NCI-H1436 (cell line): ENCODE data around the gene HDAC8.
A peak's percentile ranks its signal among the peaks of the same experiment; 100 is the strongest.

Experiments
- DNase-seq: peaks from one replicate; lab custom pipeline; 2025; lab: John Stamatoyannopoulos, UW

Gene HDAC8

GRCh38 chrX:72316408-72317110, 256.1 kb downstream of the HDAC8 start:
- DNase-seq, result no peak

- peak; percentile 81 for DNase-seq
Measured at GRCh38 chrX:72314881-72315280, 257.8 kb downstream of the HDAC8 start.

DNA sequence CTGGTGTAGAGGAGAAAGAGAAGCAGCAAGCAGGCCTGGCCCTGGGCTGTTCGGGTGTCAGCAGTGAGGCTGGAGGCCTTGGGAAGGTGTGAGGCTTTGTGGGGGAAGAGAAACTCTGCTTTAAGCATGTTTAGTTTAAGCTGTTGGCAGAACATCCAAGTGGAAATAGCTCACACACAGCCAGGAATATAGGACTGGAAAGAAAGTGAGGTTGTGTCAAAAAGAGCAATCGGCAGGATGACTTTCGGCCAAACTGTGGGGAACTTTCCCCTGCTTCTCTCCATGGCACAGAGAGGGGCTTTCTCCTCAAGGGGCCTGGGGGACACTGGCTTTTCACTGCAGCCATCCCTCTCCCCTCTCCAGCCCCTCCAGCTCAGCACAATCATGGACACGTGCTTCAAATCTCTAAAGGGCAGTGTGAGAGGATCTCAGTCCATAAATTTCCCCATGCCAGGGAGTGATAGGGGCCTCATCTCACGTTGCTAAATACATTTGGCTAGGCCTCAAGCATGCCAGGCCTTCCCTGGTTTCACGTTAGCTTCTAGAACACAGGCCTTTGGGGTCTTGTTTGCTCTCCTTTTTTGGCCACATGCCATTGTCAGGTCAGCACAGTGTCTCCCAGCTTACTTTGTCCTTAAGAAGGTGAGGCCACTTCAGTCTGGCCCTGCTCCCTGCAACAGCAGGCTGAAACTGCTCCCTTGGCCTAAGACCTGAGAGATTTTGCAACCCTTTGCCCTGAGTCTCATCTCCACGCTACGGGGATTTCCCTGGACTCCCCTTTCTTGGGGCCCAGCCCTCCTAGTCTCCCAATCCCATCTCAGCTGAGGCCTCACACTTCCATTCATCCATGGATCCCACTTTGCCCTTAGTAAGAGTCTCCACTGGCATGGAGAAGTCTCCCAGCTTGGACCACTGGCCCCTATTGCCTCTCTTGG, 258.7 kb downstream of the HDAC8 start:
- no peak for DNase-seq

DNA sequence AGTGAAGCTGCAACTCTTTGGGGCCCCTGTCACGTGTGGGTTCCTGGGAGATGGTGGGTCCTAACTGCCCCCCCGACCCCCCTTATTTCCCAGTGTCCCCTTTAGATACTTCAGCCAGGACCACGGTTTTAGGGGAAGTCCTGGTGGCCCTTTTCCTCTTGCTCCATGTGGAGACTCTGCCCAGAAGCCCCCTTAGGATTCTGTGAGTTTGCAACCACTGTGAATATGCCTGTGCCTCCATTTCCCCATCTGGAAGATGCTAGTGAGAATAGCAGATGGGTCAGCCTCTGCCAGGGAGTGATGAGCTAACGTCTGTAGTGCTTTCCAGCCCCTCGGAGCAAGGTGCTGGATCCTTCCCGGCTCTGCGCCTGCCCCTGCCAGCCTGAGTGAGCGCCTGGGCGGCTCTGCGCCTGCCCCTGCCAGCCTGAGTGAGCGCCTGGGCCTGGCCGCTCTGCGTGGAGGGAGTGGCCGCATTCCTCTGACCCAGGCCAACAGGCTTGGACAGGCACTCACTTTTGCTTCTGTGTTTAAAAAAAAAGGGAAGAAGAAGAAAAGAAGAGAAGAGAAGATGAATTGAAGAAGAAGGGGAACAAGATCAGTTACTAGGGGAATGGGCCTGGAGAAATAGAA, 260.2 kb downstream of the HDAC8 start:
- DNase-seq, result no peak

GRCh38 chrX:72309297-72310071, 263.2 kb downstream of the HDAC8 start:
- DNase-seq, result no peak

DNA sequence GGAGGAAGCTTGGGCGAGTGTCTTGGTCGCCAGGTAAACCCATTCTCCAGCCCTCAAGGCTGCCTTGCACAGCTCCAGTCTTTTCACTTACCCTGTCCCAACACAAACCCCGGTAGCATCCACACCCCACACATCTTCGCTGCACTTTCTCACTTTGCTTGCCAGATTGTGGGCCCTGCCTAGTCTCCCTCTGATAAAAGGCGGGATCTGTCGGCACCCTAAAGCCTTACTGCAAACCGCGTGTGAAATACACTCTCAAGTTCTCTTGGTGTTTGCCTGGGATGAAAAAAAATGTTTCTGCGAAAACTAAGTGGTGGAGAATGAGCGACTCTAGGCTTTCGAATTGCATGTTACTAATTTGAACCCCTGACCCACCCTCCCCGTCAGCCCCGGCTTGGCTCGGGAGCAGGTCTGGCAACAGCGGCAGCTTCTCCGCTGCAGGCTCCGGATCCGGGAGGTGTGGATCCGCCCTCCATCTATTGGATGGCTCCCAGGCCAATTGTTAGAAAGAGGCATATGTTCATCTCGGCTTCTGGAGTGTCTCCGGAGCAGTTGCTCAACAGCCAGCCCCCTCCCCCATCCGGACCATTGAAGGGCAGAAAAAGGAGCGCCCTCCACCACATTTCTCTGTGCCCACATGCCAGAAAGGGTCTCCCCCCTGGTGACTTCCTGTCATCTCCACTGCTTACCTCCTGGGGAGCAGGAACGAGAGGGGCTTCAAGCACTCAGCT, 263.9 kb downstream of the HDAC8 start:
- DNase-seq, result peak; percentile 81

- no peak for DNase-seq
Measured at GRCh38 chrX:72308209-72308565, 264.5 kb downstream of the HDAC8 start.

- DNase-seq, result no peak
Measured at GRCh38 chrX:72307646-72308051, 265.0 kb downstream of the HDAC8 start.

DNA sequence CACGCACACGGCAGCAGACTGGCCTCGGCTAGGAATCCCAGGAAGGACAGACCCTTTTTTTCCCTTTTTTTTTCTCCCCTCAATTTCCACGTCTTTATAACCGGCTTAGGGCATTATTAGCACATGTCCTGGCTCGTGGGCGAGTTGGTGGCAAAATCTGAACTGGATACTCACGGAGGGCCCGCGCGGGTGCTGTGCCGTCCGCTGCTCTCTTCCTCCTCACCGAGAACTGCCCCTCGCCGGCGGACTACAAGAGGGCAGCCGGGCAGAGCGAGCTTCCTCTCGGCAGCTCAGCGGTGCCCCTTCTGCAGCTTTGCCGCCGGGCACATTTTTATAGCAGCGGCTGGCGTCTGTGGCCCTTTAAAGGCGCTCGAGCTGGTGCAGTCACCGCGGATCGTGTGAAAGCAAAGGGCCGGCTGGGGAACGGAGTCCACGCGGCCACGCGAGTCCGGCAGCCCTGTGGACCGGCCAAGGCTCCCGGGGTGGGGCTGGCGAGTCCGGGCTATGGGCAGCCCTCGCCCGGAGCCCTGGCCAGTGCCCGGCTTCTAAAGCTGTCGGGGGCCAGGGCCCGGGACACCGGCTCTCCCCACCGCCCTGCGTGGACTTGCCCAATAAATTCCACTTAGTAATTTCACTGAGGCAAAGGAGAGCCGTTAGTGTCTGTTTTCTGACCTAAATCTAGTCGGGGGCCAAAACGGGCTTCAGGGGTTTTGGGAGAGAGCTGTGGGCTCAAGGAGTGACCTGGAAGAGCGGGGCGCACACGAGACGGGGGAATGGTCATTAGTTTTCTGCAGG, 265.6 kb downstream of the HDAC8 start:
- peak; percentile 32 for DNase-seq

DNA sequence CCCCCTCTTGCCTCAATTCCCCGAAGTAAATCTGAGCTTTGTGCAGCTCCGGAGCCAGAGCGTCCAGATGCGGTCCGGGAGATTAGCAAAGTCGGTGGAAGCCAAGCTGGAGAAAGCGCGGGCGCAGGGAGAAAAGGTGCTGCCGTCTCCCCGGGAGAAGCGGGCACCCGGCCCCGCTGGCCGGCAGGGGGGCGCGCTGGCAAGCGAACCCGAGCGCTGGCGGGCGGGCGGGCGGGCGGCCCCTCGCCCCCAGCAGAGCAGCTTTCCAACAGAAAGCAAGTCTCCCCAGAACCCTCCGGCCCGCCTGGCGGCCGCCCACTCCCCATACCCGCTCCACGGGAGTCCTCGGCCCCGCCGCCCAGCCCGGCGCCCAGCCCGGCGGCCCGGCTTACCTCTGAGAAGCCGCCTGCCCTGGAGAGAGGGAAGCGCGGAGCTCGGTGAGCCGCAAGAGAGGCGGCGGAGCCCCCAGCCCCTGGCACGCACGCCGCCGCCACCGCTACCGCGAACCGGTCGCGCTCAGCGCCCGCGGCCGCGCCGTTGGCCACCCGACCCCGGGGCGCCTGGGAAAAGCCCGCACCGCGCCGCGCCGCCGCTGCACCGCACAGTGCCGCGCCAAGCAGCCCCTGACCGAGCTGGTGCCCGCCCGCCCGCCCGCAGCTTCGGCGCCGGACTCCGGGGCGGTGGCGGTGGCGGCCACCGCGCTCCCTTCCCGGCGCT, 266.4 kb downstream of the HDAC8 start:
- DNase-seq, result peak; percentile 9

- no peak for DNase-seq
Measured at GRCh38 chrX:72305286-72306084, 267.2 kb downstream of the HDAC8 start, which contains the start of gene CITED1. CITED1 (minus strand) TSS chrX:72305914; CDS start chrX:72302869, 3,045 bp downstream.

GRCh38 chrX:72304877-72305276, 267.8 kb downstream of the HDAC8 start:
- DNase-seq, result no peak

- no peak for DNase-seq
Measured at GRCh38 chrX:72301781-72302180, 270.9 kb downstream of the HDAC8 start.

GRCh38 chrX:72299891-72300630, 272.6 kb downstream of the HDAC8 start:
- DNase-seq, result no peak

DNA sequence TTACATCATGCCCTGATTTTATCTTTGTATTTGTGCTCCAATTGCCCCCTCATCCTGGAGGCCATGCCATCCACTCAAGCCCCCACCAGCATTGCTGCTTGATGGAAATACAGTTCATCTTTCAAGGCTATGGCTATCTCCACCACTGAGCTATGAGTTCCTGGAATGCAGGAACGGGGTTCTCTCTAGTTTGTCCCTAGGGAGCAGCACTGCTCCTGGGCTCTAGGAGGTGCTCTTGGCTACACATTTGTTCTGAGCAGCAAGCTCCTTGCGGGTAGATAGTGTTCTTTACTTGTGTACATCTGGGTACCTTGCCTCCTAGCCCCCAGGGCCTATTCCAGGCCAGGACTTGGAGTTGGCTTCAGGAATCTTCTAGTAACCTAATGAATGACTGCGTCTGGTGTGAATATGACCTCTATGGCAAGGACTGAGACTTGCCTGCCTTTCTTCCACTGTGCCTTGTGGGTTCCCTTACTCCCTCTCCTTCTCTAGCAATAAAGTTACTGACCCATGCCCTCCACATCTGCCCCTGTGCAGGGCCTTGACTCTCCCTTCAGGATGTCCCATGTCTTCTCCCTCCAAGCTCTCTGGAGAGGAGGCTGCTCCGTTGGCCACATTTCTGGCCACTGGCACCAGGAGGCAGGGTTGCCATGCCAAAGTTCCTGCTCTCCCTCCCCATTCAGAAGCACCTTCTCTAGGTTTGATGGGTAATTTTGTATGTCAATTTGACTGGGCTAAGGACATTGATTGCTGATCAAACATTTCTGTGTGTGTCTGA, 274.5 kb downstream of the HDAC8 start:
- DNase-seq, result no peak

GRCh38 chrX:72296991-72297390, 275.7 kb downstream of the HDAC8 start:
- DNase-seq, result no peak

GRCh38 chrX:72295745-72296144, 276.9 kb downstream of the HDAC8 start:
- no peak for DNase-seq
